Upper lobe of right lung (tissue), 1 donor: Measurements from ENCODE around the gene PIRT. TPM values are rescaled to one million over a fixed set of nuclear protein-coding genes. Genes with fewer than 3 reads are reported as not detected.

Experiments used
- ATAC-seq: fragments of 200-7000 bp; cut with Tn5 transposase; one replicate; pipeline ENCODE4 v1.9.1; 2020; ENCODE audit warnings: mild to moderate bottlenecking, moderate library complexity
- DNase-seq: peaks from one replicate; pipeline ENCODE4 v3.0.0-alpha.2; 2020
- H3K27ac ChIP-seq: fragments of 200-600 bp; one replicate; pipeline ENCODE4 v1.8.0; 2022
- H3K27me3 ChIP-seq: fragments of 200-600 bp; one replicate; pipeline ENCODE4 v1.8.0; 2022; ENCODE audit warnings: mild to moderate bottlenecking
- H3K36me3 ChIP-seq: fragments of 200-600 bp; one replicate; pipeline ENCODE4 v1.8.0; 2022
- H3K4me1 ChIP-seq: fragments of 200-600 bp; one replicate; pipeline ENCODE4 v1.8.0; 2022
- H3K4me3 ChIP-seq: fragments of 200-600 bp; one replicate; pipeline ENCODE4 v1.8.0; 2022; ENCODE audit warnings: mild to moderate bottlenecking
- H3K9me3 ChIP-seq: fragments of 200-600 bp; one replicate; pipeline ENCODE4 v1.8.0; 2022
- intact Hi-C: fragments of 100-400 bp; cut with DNase I; formaldehyde crosslinking; loops from one replicate; pipeline ENCODE4 v1.11.0; 2022
- total RNA-seq: library from RNA; stranded (reverse); fragmentation: NEBNext Ultra II Directional; extraction: Animal tissue kit (Norgen Biotek cat#: 25700); gene quantifications from one replicate; pipeline ENCODE4 v1.2.1, GENCODE V29; 2021
- TF ChIP-seq, protein P1 (sequence below): fragments of 200-600 bp; IDR thresholded peaks from one replicate; pipeline ENCODE4 v1.8.0; 2022; ENCODE audit warnings: antibody characterized with exemption
- donor health status: DM: no; HTN: yes; CAD: no; lungs with severe emphysema.

The PIRT gene
- total RNA-seq, 1 donor from 2014 or later, result not detected

- Histone ChIP-seq H3K4me1 (no peaks in the 10 kb centered on the region), H3K27me3 (no peaks in the 10 kb centered on the region), H3K4me3 (no peak overlapping the region), H3K27ac (no peak overlapping the region), H3K36me3 (no peaks in the 10 kb centered on the region), H3K9me3 (no peaks in the 10 kb centered on the region)
- no peak for DNase-seq
- no peak for ATAC-seq
- intact Hi-C loops, result no loop called here
- TF ChIP-seq, protein P1, sequence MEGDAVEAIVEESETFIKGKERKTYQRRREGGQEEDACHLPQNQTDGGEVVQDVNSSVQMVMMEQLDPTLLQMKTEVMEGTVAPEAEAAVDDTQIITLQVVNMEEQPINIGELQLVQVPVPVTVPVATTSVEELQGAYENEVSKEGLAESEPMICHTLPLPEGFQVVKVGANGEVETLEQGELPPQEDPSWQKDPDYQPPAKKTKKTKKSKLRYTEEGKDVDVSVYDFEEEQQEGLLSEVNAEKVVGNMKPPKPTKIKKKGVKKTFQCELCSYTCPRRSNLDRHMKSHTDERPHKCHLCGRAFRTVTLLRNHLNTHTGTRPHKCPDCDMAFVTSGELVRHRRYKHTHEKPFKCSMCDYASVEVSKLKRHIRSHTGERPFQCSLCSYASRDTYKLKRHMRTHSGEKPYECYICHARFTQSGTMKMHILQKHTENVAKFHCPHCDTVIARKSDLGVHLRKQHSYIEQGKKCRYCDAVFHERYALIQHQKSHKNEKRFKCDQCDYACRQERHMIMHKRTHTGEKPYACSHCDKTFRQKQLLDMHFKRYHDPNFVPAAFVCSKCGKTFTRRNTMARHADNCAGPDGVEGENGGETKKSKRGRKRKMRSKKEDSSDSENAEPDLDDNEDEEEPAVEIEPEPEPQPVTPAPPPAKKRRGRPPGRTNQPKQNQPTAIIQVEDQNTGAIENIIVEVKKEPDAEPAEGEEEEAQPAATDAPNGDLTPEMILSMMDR, result no peak
These were observed 38.5 kb downstream of the PIRT start for GRCh38 chr17:10799407-10799806.

DNA sequence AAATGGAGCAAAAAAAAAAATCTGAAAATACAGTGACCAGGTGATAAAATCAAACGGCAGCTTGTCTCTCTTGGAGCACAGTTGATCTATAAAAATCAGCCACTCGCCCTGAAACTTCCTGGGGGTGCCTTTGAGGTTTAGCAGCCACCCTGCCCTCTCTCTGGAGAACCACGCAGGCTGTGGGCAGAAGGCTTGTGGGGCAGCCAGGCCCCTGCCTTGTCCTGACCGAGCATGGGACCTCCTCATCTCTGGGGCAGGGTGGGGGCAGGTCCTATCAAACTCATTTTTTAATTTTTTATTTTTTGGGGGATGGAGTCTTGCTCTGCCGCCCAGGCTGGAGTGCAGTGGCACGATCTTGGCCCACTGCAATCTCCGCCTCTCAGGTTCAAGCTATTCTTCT is 39.0 kb downstream of the PIRT start:
- Histone ChIP-seq H3K4me1 (no peaks in the 10 kb centered on the region), H3K9me3 (no peaks in the 10 kb centered on the region), H3K4me3 (no peak overlapping the region), H3K27ac (no peak overlapping the region), H3K36me3 (no peaks in the 10 kb centered on the region), H3K27me3 (no peaks in the 10 kb centered on the region)
- DNase-seq (no peak), ATAC-seq (no peak)
- intact Hi-C loops, result no loop called here
- TF ChIP-seq, protein P1, result no peak

DNA sequence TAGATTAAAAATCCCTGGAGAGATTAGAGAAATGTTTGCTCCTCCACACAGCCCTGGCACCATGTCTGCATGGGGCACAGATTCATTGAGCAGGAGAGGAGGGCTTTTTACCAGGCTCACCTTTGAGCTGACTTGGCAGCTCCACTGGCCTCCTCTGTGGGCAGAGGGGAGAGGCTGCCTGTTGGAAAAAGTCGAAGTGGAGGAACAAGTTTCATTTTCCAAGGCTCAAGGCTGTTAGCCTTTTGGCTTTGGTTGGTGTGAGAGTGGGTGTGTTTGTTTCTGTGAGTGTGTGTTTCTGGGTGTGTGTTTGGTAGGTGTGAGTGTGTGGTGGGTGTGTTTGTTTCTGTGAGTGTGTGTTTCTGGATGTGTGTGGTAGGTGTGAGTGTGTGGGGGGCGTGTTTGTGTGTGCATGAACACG is 39.5 kb downstream of the PIRT start:
- H3K27ac ChIP-seq, result no peak overlapping the region
- intact Hi-C loops, result no loop called here
- ATAC-seq, result peak; percentile 45

GRCh38 chr17:10797476-10798328 is 40.2 kb downstream of the PIRT start:
- H3K27me3 ChIP-seq, result no peaks in the 10 kb centered on the region
- no peaks in the 10 kb centered on the region for H3K9me3 ChIP-seq
- no peak overlapping the region for H3K4me3 ChIP-seq
- no peaks in the 10 kb centered on the region for H3K36me3 ChIP-seq
- ATAC-seq (peak; percentile 13), DNase-seq (no peak)
- intact Hi-C loops, result no loop called here
- H3K27ac ChIP-seq, result no peak overlapping the region
- no peaks in the 10 kb centered on the region for H3K4me1 ChIP-seq
- TF ChIP-seq, protein P1, result no peak

More for the DNA sequence above, 39.5 kb downstream of the PIRT start:
- TF ChIP-seq, protein P1, result no peak
- no peak for DNase-seq
- H3K9me3 ChIP-seq, result no peaks in the 10 kb centered on the region
- H3K4me3 ChIP-seq, result no peak overlapping the region
- no peaks in the 10 kb centered on the region for H3K27me3 ChIP-seq
- H3K4me1 ChIP-seq, result no peaks in the 10 kb centered on the region
- H3K36me3 ChIP-seq, result no peaks in the 10 kb centered on the region

GRCh38 chr17:10793816-10794215 is 44.1 kb downstream of the PIRT start:
- no peak overlapping the region for H3K27ac ChIP-seq
- no peaks in the 10 kb centered on the region for H3K36me3 ChIP-seq
- H3K4me1 ChIP-seq, result no peaks in the 10 kb centered on the region
- H3K27me3 ChIP-seq, result no peaks in the 10 kb centered on the region
- intact Hi-C loops, result no loop called here
- ATAC-seq, result no peak
- H3K4me3 ChIP-seq, result no peak overlapping the region
- H3K9me3 ChIP-seq, result no peaks in the 10 kb centered on the region
- no peak for DNase-seq
- TF ChIP-seq, protein P1, result no peak
